Esophagus squamous epithelium (tissue), 5 donors: Measurements from ENCODE around the gene KLC4. TPM values are rescaled to one million over a fixed set of nuclear protein-coding genes. Genes with fewer than 3 reads are reported as not detected.
A peak's percentile ranks its signal among the peaks of the same experiment; 100 is the strongest.

Source experiments
- DNase-seq: peaks from one replicate; lab custom pipeline; 2025; lab: John Stamatoyannopoulos, UW
- H3K27ac ChIP-seq, 4 donors: fragments of 200-600 bp; sonication (generic); one replicate each; pipeline ENCODE4 v1.5.1; 2016 to 2019; ENCODE audit warnings: mild to moderate bottlenecking in 1 of 4
- H3K27me3 ChIP-seq, 4 donors: fragments of 200-600 bp; sonication (generic); 1 replicate in 3 of 4; 2 replicates in 1 of 4; pipeline versions ENCODE4 v1.5.1 to v1.6.0; 2017 to 2021; ENCODE audit warnings: antibody characterized with exemption in 1 of 4
- H3K36me3 ChIP-seq, 3 donors: fragments of 200-600 bp; sonication (generic); one replicate each; pipeline ENCODE4 v1.5.1; 2016 to 2019
- H3K4me1 ChIP-seq, 3 donors: fragments of 200-600 bp; sonication (generic); one replicate each; pipeline ENCODE4 v1.5.1; 2017 to 2019
- H3K4me3 ChIP-seq, 4 donors: fragments of 200-600 bp; sonication (generic); 1 replicate in 3 of 4; 2 replicates in 1 of 4; pipeline ENCODE4 v1.5.1; 2016 to 2019; ENCODE audit warnings: mild to moderate bottlenecking in 2 of 4, moderate library complexity in 1 of 4
- H3K9me3 ChIP-seq, 3 donors: fragments of 200-600 bp; sonication (generic); one replicate each; pipeline ENCODE4 v1.5.1; 2016 to 2019
- POLR2A ChIP-seq, 4 donors: fragments of 450-650 bp; IDR thresholded peaks; one replicate each; pipeline ENCODE4 v1.6.1; 2017; ENCODE audit warnings: antibody characterized with exemption in 4 of 4, mild to moderate bottlenecking in 4 of 4, moderate library complexity in 3 of 4
- WGBS, 2 donors: methylation state at CpG; one replicate each; pipeline ENCODE4 v1.1.5; 2018; 5-methylcytosine and 5-hydroxymethylcytosine counted together
- intact Hi-C: fragments of 100-400 bp; cut with DNase I; formaldehyde crosslinking; loops from one replicate; pipeline ENCODE4 v1.15.0; 2022
- total RNA-seq, 4 donors: library from RNA; depleted of rRNA; stranded (reverse); fragments of >200 nt; gene quantifications; one replicate each; pipeline ENCODE4 v1.1.0, GENCODE V29; 2016
- TF ChIP-seq, protein P1 (sequence below), 6 experiments: fragments of 450-650 bp in 4 of 6; fragments of 200-600 bp in 2 of 6; sonication (generic) in 2 of 6; IDR thresholded peaks; one replicate each; pipeline ENCODE4 v1.5.1; 2016 to 2019; ENCODE audit warnings: antibody characterized with exemption in 6 of 6, mild to moderate bottlenecking in 4 of 6, moderate library complexity in 4 of 6
- donor health status: DM: yes; HTN: yes; CAD: no.

Gene KLC4
- total RNA-seq, 4 donors from 2014 or later = 4.5 to 15.8 (median 9.4) TPM

DNA sequence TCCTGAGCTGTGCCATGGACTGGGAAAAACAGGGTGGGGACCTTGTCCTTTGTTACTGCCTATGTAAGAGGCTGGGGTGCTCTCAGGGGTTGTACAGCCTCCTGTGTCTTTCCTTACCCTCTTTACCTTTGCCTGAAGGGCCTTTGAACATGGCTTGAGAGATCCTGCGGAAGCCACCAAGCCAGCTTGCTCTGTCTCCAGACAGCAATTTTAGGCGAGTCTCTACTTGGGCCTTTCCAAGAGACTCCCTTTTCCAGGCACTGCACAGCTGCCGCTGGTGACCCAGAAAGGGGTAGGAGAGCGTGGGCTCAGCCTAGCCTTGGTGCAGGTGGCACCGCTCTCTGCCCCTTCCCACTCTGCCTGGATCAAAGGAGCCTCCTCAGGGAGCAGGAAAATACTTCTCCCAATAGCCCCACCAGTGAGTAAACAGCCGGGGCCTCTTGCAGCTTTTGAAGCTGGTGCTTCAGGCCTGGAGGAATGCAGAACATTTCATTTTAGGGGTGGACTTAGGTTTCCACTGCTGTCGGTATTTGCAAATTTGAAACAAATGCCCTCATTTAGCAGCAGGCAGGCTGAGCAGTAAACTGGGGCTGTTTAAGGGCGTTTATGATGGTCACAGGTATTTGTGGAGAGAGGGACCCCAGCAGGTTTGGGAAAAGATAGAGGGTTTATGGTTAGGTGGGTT, 30.6 kb downstream of the KLC4 start:
- H3K9me3 ChIP-seq = no peaks in the 10 kb centered on the region
- H3K27ac ChIP-seq = peak overlapping the region; percentile 75 to 85 (median 82)
- no peak for TF ChIP-seq POLR2A (IDR thresholded peaks at IDR 0.05)
- TF ChIP-seq, protein P1, sequence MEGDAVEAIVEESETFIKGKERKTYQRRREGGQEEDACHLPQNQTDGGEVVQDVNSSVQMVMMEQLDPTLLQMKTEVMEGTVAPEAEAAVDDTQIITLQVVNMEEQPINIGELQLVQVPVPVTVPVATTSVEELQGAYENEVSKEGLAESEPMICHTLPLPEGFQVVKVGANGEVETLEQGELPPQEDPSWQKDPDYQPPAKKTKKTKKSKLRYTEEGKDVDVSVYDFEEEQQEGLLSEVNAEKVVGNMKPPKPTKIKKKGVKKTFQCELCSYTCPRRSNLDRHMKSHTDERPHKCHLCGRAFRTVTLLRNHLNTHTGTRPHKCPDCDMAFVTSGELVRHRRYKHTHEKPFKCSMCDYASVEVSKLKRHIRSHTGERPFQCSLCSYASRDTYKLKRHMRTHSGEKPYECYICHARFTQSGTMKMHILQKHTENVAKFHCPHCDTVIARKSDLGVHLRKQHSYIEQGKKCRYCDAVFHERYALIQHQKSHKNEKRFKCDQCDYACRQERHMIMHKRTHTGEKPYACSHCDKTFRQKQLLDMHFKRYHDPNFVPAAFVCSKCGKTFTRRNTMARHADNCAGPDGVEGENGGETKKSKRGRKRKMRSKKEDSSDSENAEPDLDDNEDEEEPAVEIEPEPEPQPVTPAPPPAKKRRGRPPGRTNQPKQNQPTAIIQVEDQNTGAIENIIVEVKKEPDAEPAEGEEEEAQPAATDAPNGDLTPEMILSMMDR (IDR thresholded peaks at IDR 0.05) = no peak
- H3K36me3 ChIP-seq = no peaks in the 10 kb centered on the region
- intact Hi-C loops = no loop called here
- peaks cover 17 to 90% (median 45%) of the 10 kb centered on the region in 3 donors for H3K4me1 ChIP-seq
- no peak for DNase-seq
- 36 to 40% methylated on average over 5 to 7 of the region's 8 CpGs for WGBS, 2 donors
- no peaks in the 10 kb centered on the region for H3K27me3 ChIP-seq
- no peak overlapping the region for H3K4me3 ChIP-seq

DNA sequence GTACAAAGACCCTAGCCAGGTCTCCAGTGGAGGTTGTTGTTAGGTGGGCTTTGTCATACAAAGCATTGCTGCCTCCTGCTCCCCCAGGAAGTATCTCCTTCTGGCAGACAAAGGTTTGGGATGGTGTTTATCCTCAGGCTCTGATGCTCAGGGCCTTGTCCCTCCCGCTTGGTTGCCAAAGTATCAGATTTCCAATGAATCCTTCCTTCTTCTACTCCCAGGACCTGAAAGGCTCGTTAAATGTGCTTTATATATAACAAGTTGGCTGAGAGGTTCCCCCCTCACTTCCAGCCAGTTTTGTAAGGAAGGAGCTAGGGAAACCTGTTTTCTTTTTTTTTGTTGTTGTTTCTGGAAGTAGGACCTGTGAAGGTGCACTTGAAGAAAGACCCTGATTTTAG, 31.1 kb downstream of the KLC4 start:
- no peaks in the 10 kb centered on the region for H3K36me3 ChIP-seq
- intact Hi-C loops = no loop called here
- no peaks in the 10 kb centered on the region for H3K9me3 ChIP-seq
- H3K4me1 ChIP-seq = peaks cover 17 to 95% (median 50%) of the 10 kb centered on the region in 3 donors
- no peaks in the 10 kb centered on the region for H3K27me3 ChIP-seq
- H3K27ac ChIP-seq = peak overlapping the region; percentile 75 to 85 (median 82)
- TF ChIP-seq, protein P1 (IDR thresholded peaks at IDR 0.05) = no peak
- no peak for TF ChIP-seq POLR2A (IDR thresholded peaks at IDR 0.05)
- 19 to 83% methylated on average over 1 to 2 of the region's 2 CpGs for WGBS, 2 donors
- H3K4me3 ChIP-seq = no peak overlapping the region
- no peak for DNase-seq

DNA sequence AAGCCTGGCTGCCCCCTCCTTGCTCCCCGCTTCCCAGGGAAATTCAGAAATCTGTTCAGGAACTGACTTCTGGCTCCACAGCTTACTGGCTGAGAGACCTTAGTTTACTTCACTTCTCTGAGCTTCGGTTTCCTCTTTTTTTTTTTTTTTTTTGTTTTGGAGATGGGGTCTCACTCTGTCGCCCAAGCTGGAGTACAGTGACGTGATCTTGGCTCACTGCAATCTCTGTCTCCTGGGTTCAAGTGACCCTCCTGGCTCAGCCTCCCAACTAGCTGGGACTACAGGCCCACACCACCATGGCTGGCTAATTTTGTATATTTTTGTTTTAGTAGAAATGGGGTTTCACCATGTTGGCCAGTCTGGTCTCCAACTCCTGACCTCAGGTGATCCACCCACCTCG, 31.6 kb downstream of the KLC4 start:
- Histone ChIP-seq H3K36me3 (no peaks in the 10 kb centered on the region), H3K27ac (peak overlapping the region; percentile 75 to 85 (median 82)), H3K9me3 (no peaks in the 10 kb centered on the region), H3K4me1 (peaks cover 21 to 99% (median 53%) of the 10 kb centered on the region in 3 donors), H3K4me3 (no peak overlapping the region), H3K27me3 (no peaks in the 10 kb centered on the region)
- WGBS, 2 donors = 74 to 86% methylated on average over 5 of the region's 5 CpGs
- intact Hi-C loops = no loop called here
- TF ChIP-seq, protein P1 (IDR thresholded peaks at IDR 0.05) = no peak
- TF ChIP-seq POLR2A (IDR thresholded peaks at IDR 0.05) = no peak
- DNase-seq = no peak

DNA sequence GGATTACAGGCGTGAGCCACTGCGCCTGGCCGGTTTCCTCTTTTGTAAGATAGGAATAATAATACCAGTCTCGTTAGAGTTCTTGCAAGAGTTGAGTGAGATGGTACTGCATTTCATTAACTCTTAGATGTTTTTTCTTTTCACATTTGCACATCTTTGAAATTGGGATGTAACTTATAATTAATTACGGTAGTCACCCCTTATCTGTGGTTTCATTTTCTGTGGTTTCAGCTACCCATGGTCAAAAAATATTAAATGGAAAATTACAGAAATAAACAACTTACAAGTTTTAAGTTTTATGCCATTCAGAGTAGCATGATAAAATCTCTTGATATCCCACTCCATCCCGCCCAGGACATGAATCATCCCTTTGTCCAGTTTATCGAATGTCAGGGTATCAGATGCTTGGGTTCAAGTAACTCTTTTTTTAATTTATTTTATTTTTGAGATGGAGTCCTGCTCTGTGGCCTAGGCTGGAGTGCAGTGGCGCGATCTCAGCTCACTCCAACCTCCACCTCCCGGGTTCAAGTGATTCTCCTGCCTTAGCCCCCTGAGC, 32.1 kb downstream of the KLC4 start:
- no peak for TF ChIP-seq POLR2A (IDR thresholded peaks at IDR 0.05)
- TF ChIP-seq, protein P1 (IDR thresholded peaks at IDR 0.05) = no peak

DNA sequence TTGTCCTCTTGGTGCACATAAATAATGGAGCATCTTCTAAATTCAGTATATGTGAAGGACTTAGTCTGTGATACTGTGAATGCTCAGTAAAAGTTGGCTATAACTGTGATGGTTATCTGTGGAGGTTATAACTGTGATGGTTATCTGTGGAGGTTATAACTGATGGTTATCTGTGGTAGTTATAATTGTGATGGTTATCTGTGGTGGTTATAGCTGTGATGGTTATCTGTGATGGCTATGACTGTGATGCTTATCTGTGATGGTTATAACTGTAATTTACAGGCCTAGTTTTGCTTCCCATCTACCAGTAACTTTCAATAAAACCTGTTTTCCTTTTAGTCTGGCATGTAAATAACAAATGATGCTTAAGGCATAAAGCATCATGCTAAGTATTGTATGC, 33.2 kb downstream of the KLC4 start:
- Histone ChIP-seq H3K36me3 (no peaks in the 10 kb centered on the region), H3K9me3 (no peaks in the 10 kb centered on the region), H3K4me3 (no peak overlapping the region), H3K4me1 (peaks cover 33 to 99% (median 61%) of the 10 kb centered on the region in 3 donors), H3K27ac (peak overlapping the region in 2 of 4 donors; percentile 86 to 87), H3K27me3 (no peaks in the 10 kb centered on the region)
- intact Hi-C loops = no loop called here
- no peak for TF ChIP-seq POLR2A (IDR thresholded peaks at IDR 0.05)
- TF ChIP-seq, protein P1 (IDR thresholded peaks at IDR 0.05) = no peak
- DNase-seq = no peak

More for the DNA sequence above, 32.1 kb downstream of the KLC4 start:
- 76 to 87% methylated on average over 10 of the region's 10 CpGs for WGBS, 2 donors
- Histone ChIP-seq H3K9me3 (no peaks in the 10 kb centered on the region), H3K36me3 (no peaks in the 10 kb centered on the region), H3K4me3 (no peak overlapping the region), H3K27me3 (no peaks in the 10 kb centered on the region), H3K27ac (peak overlapping the region in 3 of 4 donors; percentile 75 to 85 (median 79)), H3K4me1 (peaks cover 26 to 99% (median 55%) of the 10 kb centered on the region in 3 donors)
- DNase-seq = no peak
- intact Hi-C loops = no loop called here
